IPS DF 6.9 (cell line): ENCODE results near the gene PHF12.
"Not testable (repeated sequence)": the region's sequence is repeated elsewhere in the genome, so short reads cannot be mapped to it uniquely, and the experiment has no call there.

Experiments used
- DNase-seq: peaks from one replicate; pipeline ENCODE4 v3.0.0-alpha.2; 2013; ENCODE audit warnings: low read depth, low spot score
- H3K27ac ChIP-seq: one replicate; pipeline ENCODE4 v1.5.1; 2013; ENCODE audit warnings: low read length, control low read depth
- H3K27me3 ChIP-seq: 2 replicates; pipeline ENCODE4 v1.6.1; 2013; ENCODE audit warnings: mild to moderate bottlenecking, low read length; ENCODE audit not compliant: control insufficient read depth, insufficient read depth
- H3K36me3 ChIP-seq: 2 replicates; pipeline ENCODE4 v1.6.1; 2013; ENCODE audit warnings: low read length; ENCODE audit not compliant: control insufficient read depth, insufficient read depth
- H3K4me1 ChIP-seq: 2 replicates; pipeline ENCODE4 v1.6.1; 2013; ENCODE audit warnings: low read length; ENCODE audit not compliant: control insufficient read depth, insufficient read depth
- H3K4me3 ChIP-seq: 2 replicates; pipeline ENCODE4 v1.5.1; 2013; ENCODE audit warnings: mild to moderate bottlenecking, low read length
- H3K9me3 ChIP-seq: 2 replicates; pipeline ENCODE4 v1.6.1; 2013; ENCODE audit warnings: low read length, inconsistent platforms; ENCODE audit not compliant: control insufficient read depth, insufficient read depth
- WGBS: extraction: QIAGEN DNeasy Blood & Tissue Kit; methylation state at CpG from one replicate; pipeline ENCODE4 v1.1.7; 2013; ENCODE audit warnings: mixed read lengths, missing lambda C conversion rate; ENCODE audit not compliant: insufficient read length, insufficient coverage; 5-methylcytosine and 5-hydroxymethylcytosine counted together

PHF12 gene

GRCh38 chr17:28912281-28912937 is 38.9 kb downstream of the PHF12 start:
- Histone ChIP-seq H3K4me3 (no peak overlapping the region), H3K27ac (no peak overlapping the region), H3K4me1 (no peaks in the 10 kb centered on the region; the same call in 1 of the 2 replicates), H3K9me3 (no peaks in the 10 kb centered on the region), H3K36me3 (peaks cover 66% of the 10 kb centered on the region), H3K27me3 (no peaks in the 10 kb centered on the region)
- no CpG with 5 or more reads among the region's 20 CpGs for WGBS
- DNase-seq, result no peak

GRCh38 chr17:28911411-28912045 is 39.8 kb downstream of the PHF12 start:
- H3K27me3 ChIP-seq, result no peaks in the 10 kb centered on the region
- H3K4me1 ChIP-seq, result no peaks in the 10 kb centered on the region; the same call in 1 of the 2 replicates
- no peak overlapping the region for H3K27ac ChIP-seq
- peaks cover 66% of the 10 kb centered on the region for H3K36me3 ChIP-seq
- H3K4me3 ChIP-seq, result no peak overlapping the region
- DNase-seq, result no peak
- WGBS, result no CpG with 5 or more reads among the region's 13 CpGs
- no peaks in the 10 kb centered on the region for H3K9me3 ChIP-seq

GRCh38 chr17:28910534-28910933 is 40.8 kb downstream of the PHF12 start:
- WGBS, result no CpG with 5 or more reads among the region's 1 CpG
- H3K4me1 ChIP-seq, result no peaks in the 10 kb centered on the region; the same call in 1 of the 2 replicates

GRCh38 chr17:28908640-28909167 is 42.6 kb downstream of the PHF12 start:
- H3K27me3 ChIP-seq, result no peaks in the 10 kb centered on the region
- DNase-seq, result no peak
- no peaks in the 10 kb centered on the region; the same call in 1 of the 2 replicates for H3K4me1 ChIP-seq
- H3K9me3 ChIP-seq, result no peaks in the 10 kb centered on the region
- peaks cover 57% of the 10 kb centered on the region for H3K36me3 ChIP-seq
- no CpG with 5 or more reads among the region's 6 CpGs for WGBS
- no peak overlapping the region for H3K4me3 ChIP-seq
- no peak overlapping the region for H3K27ac ChIP-seq

More at GRCh38 chr17:28910534-28910933, 40.8 kb downstream of the PHF12 start:
- Histone ChIP-seq H3K36me3 (peaks cover 69% of the 10 kb centered on the region), H3K27ac (no peak overlapping the region), H3K9me3 (no peaks in the 10 kb centered on the region), H3K27me3 (no peaks in the 10 kb centered on the region), H3K4me3 (no peak overlapping the region)
- DNase-seq, result no peak

GRCh38 chr17:28907709-28908475 is 43.4 kb downstream of the PHF12 start:
- no peaks in the 10 kb centered on the region; the same call in 1 of the 2 replicates for H3K4me1 ChIP-seq
- no CpG with 5 or more reads among the region's 3 CpGs for WGBS
- peaks cover 49% of the 10 kb centered on the region for H3K36me3 ChIP-seq
- no peak overlapping the region for H3K27ac ChIP-seq
- no peaks in the 10 kb centered on the region for H3K9me3 ChIP-seq
- DNase-seq, result no peak
- no peak overlapping the region for H3K4me3 ChIP-seq
- no peaks in the 10 kb centered on the region for H3K27me3 ChIP-seq

- Histone ChIP-seq H3K4me3 (no peak overlapping the region), H3K36me3 (peaks cover 41% of the 10 kb centered on the region), H3K27me3 (no peaks in the 10 kb centered on the region), H3K27ac (no peak overlapping the region), H3K4me1 (no peaks in the 10 kb centered on the region; the same call in 1 of the 2 replicates), H3K9me3 (no peaks in the 10 kb centered on the region)
- no CpG with 5 or more reads among the region's 7 CpGs for WGBS
- no peak for DNase-seq
These were observed 44.4 kb downstream of the PHF12 start for GRCh38 chr17:28906706-28907438.

GRCh38 chr17:28906276-28906675 is 45.0 kb downstream of the PHF12 start:
- no peak overlapping the region for H3K4me3 ChIP-seq
- peaks cover 35% of the 10 kb centered on the region for H3K36me3 ChIP-seq
- no peaks in the 10 kb centered on the region for H3K9me3 ChIP-seq
- no peak for DNase-seq
- H3K4me1 ChIP-seq, result no peaks in the 10 kb centered on the region; the same call in 1 of the 2 replicates
- H3K27me3 ChIP-seq, result no peaks in the 10 kb centered on the region
- WGBS, result no CpG with 5 or more reads among the region's 9 CpGs
- H3K27ac ChIP-seq, result no peak overlapping the region

- DNase-seq, result no peak
- Histone ChIP-seq H3K4me3 (no peak overlapping the region), H3K4me1 (peaks cover 3% of the 10 kb centered on the region), H3K27ac (no peak overlapping the region), H3K27me3 (no peaks in the 10 kb centered on the region), H3K9me3 (no peaks in the 10 kb centered on the region), H3K36me3 (peaks cover 25% of the 10 kb centered on the region)
- no CpG with 5 or more reads among the region's 4 CpGs for WGBS
These were observed 46.5 kb downstream of the PHF12 start for GRCh38 chr17:28904800-28905199.

GRCh38 chr17:28903546-28903841 is 47.8 kb downstream of the PHF12 start:
- H3K9me3 ChIP-seq, H3K27me3 ChIP-seq, H3K27ac ChIP-seq, H3K4me1 ChIP-seq, DNase-seq, H3K4me3 ChIP-seq: not testable (repeated sequence)
- H3K36me3 ChIP-seq, result peaks cover 21% of the 10 kb centered on the region
- WGBS, result no CpG with 5 or more reads among the region's 5 CpGs
